ENCODE results near the gene SEMA3C.

Gene SEMA3C

DNA sequence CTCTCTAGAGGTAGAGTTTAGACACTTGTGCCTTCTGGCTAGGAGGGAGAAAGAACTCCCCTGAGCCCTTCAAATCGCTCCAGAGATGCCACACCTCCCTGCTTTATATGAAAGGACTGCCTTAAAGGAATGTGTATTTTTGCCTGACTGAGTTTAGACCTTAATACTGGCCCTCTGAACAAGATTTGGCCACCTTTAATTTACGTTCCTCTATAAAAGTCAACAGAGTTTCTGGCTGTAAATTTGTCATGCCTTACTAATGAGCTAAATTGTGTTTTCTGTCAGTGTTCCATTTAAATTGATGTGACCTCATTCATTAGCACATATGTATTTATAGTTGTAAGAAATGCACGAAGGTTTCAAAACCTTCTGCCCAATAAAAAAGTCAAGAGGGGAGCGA lies 48.0 kb downstream of the SEMA3C start:
- TF ChIP-seq, protein P1, sequence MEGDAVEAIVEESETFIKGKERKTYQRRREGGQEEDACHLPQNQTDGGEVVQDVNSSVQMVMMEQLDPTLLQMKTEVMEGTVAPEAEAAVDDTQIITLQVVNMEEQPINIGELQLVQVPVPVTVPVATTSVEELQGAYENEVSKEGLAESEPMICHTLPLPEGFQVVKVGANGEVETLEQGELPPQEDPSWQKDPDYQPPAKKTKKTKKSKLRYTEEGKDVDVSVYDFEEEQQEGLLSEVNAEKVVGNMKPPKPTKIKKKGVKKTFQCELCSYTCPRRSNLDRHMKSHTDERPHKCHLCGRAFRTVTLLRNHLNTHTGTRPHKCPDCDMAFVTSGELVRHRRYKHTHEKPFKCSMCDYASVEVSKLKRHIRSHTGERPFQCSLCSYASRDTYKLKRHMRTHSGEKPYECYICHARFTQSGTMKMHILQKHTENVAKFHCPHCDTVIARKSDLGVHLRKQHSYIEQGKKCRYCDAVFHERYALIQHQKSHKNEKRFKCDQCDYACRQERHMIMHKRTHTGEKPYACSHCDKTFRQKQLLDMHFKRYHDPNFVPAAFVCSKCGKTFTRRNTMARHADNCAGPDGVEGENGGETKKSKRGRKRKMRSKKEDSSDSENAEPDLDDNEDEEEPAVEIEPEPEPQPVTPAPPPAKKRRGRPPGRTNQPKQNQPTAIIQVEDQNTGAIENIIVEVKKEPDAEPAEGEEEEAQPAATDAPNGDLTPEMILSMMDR (IDR thresholded peaks at IDR 0.05; ENCODE audit: low read depth, low read length) = no peak
- no peak for DNase-seq (ENCODE audit: low read depth in 2 of 2)
- no peak overlapping the region for H3K4me3 ChIP-seq (replicated peaks in 1 of 2; ENCODE audit: low read depth in 2 of 2, low read length in 2 of 2)

DNA sequence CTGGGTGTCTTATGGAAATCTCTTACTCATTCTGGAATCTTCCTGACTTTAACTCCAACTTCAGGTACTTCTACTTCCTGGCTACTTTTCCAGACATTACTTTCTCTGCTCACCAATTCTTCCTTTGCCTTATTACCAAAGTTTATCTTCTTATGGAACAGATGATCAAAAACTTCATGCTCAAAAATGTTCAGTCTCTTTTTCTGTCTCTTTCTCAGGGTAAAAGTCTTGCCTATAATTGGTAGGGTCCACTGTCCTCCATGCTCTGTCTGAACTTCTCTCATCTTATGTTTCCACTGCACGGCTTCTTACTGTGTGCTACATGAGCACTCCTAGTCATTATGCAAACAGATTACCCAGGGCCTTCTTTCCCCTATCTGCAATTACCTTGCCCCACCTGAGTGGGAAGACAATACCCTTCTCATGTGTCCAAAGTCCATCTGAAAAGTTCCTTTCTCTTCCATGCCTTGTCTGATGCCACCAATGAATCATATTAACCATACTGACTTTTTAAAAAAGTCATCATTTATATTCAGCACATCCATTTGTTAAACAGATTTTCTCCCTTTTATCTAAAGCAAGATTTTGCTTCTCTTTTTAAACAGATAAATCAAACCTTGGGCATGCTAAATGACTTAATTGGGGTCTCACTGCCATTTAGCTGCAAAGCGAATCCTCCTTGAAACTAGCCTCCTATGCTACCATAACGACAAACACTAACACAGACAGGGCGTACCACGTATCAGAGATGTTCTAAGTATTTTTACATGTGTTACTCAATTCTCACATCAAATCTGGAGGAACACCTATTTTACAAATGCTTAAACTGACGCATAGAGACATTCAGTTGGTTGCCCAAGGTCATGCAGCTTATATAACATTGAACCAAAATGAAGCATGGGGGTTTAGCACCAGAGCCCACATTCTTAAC lies 48.8 kb downstream of the SEMA3C start:
- DNase-seq (ENCODE audit: low read depth in 2 of 2) = no peak
- no peak overlapping the region for H3K4me3 ChIP-seq (replicated peaks in 1 of 2; ENCODE audit: low read depth in 2 of 2, low read length in 2 of 2)
- TF ChIP-seq, protein P1 (IDR thresholded peaks at IDR 0.05; ENCODE audit: low read depth, low read length) = no peak

DNA sequence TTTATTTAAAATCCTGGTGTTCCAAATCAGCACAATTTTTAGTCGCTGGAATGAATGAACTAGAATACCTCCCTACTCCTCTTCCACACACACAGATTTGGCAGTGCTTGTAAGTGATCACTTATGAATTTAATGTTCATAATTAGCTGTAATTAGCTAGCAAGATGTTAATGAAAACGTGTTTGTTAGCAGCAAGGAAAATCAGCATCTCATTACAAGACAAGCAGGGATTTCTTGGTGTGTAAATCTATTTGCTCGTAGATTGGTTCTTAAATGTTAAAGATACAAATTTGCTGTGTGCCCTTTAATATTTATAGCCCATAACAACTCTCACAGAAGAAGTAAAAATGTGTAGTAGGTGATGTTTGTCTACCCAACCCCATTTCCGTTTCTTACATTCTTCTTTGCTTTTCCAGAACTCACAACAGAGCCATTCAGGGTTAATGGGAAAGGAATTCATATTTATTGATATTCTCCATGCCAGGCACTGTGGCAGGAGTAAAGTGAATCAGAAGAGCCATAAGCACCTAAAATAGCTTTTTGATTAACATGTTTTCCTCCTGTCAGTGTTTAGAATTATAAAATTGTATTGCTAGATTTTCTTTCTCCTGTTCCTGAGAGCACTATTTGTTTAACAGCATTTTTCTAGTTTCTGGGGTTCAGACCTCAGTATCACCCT lies 49.6 kb downstream of the SEMA3C start:
- TF ChIP-seq, protein P1 (IDR thresholded peaks at IDR 0.05; ENCODE audit: low read depth, low read length) = no peak
- no peak for DNase-seq (ENCODE audit: low read depth in 2 of 2)

DNA sequence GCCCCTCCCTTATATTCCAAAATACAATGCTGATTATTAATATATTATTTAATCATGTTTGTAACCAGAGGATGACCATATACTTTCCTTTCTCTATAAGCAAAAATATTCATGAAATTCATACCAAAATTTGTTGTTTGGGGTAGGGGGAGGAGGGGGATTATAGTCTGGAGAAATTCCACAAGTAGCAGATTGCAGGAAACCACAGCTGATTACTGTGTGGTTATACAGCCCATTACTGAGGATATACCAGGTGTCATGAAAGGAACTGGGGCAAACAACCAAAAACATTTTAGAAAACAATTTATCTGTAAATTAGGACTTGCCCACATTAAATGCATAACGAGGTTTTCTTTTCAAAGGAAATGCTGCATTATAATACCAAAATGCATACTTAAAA lies 50.3 kb downstream of the SEMA3C start:
- no peak for DNase-seq (ENCODE audit: low read depth in 2 of 2)
- TF ChIP-seq, protein P1 (IDR thresholded peaks at IDR 0.05; ENCODE audit: low read depth, low read length) = no peak
- H3K4me3 ChIP-seq (replicated peaks in 1 of 2; ENCODE audit: low read depth in 2 of 2, low read length in 2 of 2) = no peak overlapping the region

More for the DNA sequence above, 49.6 kb downstream of the SEMA3C start:
- H3K4me3 ChIP-seq (replicated peaks in 1 of 2; ENCODE audit: low read depth in 2 of 2, low read length in 2 of 2) = no peak overlapping the region

DNA sequence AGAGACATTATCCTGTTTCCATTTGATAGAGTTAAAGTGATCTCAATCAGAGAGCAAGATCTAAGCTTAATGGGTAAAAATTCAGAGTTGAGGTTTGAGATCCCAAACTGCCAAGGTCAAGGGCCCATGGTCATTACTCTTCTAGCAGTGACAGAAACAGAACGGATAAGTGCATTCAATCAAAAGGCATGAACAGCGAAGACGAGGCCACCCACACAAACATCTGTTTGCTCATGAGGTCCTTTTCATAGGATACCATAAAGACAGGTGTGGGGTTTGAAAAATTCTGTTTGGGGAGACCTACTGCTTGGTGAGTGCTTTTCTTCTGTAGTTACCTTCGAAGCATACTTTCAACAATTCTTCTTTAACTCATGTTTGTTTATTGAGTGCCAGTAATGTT lies 58.3 kb downstream of the SEMA3C start:
- no peak for DNase-seq (ENCODE audit: low read depth in 2 of 2)
- H3K4me3 ChIP-seq (replicated peaks in 1 of 2; ENCODE audit: low read depth in 2 of 2, low read length in 2 of 2) = no peak overlapping the region
- TF ChIP-seq, protein P1 (IDR thresholded peaks at IDR 0.05; ENCODE audit: low read depth, low read length) = no peak

DNA sequence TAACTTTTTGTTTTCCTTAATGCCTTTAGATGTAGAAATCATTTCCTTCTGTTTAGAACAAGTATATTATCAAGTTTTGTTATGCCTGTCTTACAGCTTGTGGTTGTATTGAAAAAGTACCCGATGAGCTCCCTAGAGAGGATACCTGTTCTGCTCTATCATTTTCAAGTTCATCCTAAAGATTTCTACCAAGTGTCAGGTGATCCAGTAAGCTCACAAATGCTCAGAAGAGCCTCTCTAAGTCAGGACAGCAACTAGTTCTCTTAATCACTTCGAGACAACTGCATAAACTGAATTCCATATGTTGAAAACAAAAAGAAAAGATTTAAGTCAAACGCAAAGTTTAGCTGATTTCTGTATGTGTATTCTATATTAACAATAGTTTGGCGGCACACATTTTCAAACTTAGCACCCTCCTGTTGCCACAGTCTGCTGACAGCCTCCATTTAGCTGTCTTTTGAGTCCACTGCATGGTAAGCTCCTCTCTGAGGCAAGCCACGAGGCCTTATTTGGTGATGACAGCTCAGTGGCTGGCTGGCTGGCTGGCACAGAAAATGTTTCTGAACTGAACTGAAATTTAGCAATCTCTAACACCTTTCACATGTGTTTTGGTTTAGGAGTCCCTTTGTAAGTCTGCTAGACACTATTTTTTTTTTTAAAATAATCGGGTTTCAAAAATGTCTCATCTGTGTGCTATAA lies 59.4 kb downstream of the SEMA3C start:
- no peak overlapping the region for H3K4me3 ChIP-seq (replicated peaks in 1 of 2; ENCODE audit: low read depth in 2 of 2, low read length in 2 of 2)
- TF ChIP-seq, protein P1 (IDR thresholded peaks at IDR 0.05; ENCODE audit: low read depth, low read length) = no peak
- peak; percentile 62 to 66 for DNase-seq (ENCODE audit: low read depth in 2 of 2)
